ENCODE results near the gene PPIA.

- no peak for TF ChIP-seq GATA2 (IDR thresholded peaks at IDR 0.05; ENCODE audit: low read depth, low read length)
- TF ChIP-seq GATA3 (IDR thresholded peaks at IDR 0.05; ENCODE audit: low read depth, low read length), result no peak
These were observed 52.9 kb downstream of the PPIA start for GRCh38 chr7:44849259-44849884.
